Upper lobe of right lung (tissue), 1 donor: ENCODE measurements around the gene SIPA1L3. TPM values are rescaled to one million over a fixed set of nuclear protein-coding genes. Genes with fewer than 3 reads are reported as not detected.

ENCODE experiments used
- ATAC-seq: fragments of 200-7000 bp; cut with Tn5 transposase; one replicate; pipeline ENCODE4 v1.9.1; 2020; ENCODE audit warnings: mild to moderate bottlenecking, moderate library complexity
- DNase-seq: peaks from one replicate; pipeline ENCODE4 v3.0.0-alpha.2; 2020
- H3K27ac ChIP-seq: fragments of 200-600 bp; one replicate; pipeline ENCODE4 v1.8.0; 2022
- H3K27me3 ChIP-seq: fragments of 200-600 bp; one replicate; pipeline ENCODE4 v1.8.0; 2022; ENCODE audit warnings: mild to moderate bottlenecking
- H3K36me3 ChIP-seq: fragments of 200-600 bp; one replicate; pipeline ENCODE4 v1.8.0; 2022
- H3K4me1 ChIP-seq: fragments of 200-600 bp; one replicate; pipeline ENCODE4 v1.8.0; 2022
- H3K4me3 ChIP-seq: fragments of 200-600 bp; one replicate; pipeline ENCODE4 v1.8.0; 2022; ENCODE audit warnings: mild to moderate bottlenecking
- H3K9me3 ChIP-seq: fragments of 200-600 bp; one replicate; pipeline ENCODE4 v1.8.0; 2022
- CTCF ChIP-seq: fragments of 200-600 bp; IDR thresholded peaks from one replicate; pipeline ENCODE4 v1.8.0; 2022; ENCODE audit warnings: antibody characterized with exemption
- intact Hi-C: fragments of 100-400 bp; cut with DNase I; formaldehyde crosslinking; loops from one replicate; pipeline ENCODE4 v1.11.0; 2022
- total RNA-seq: library from RNA; stranded (reverse); fragmentation: NEBNext Ultra II Directional; extraction: Animal tissue kit (Norgen Biotek cat#: 25700); gene quantifications from one replicate; pipeline ENCODE4 v1.2.1, GENCODE V29; 2021
- donor health status: DM: no; HTN: yes; CAD: no; lungs with severe emphysema.

SIPA1L3 gene
- total RNA-seq, 1 donor from 2014 or later: 66.3 TPM

GRCh38 chr19:38173291-38174041 is 266.5 kb downstream of the SIPA1L3 start:
- H3K4me3 ChIP-seq: no peak overlapping the region
- no peaks in the 10 kb centered on the region for H3K27me3 ChIP-seq
- H3K36me3 ChIP-seq: peaks cover 8% of the 10 kb centered on the region
- no peaks in the 10 kb centered on the region for H3K9me3 ChIP-seq
- intact Hi-C loops: no loop called here
- DNase-seq (no peak), ATAC-seq (peak; percentile 45)
- TF ChIP-seq CTCF: no peak
- H3K4me1 ChIP-seq: no peaks in the 10 kb centered on the region
- no peak overlapping the region for H3K27ac ChIP-seq

- DNase-seq: no peak
- no peak for ATAC-seq
- no peak overlapping the region for H3K27ac ChIP-seq
- H3K9me3 ChIP-seq: peaks cover 9% of the 10 kb centered on the region
- H3K36me3 ChIP-seq: no peaks in the 10 kb centered on the region
- H3K4me1 ChIP-seq: no peaks in the 10 kb centered on the region
- no peaks in the 10 kb centered on the region for H3K27me3 ChIP-seq
- TF ChIP-seq CTCF: no peak
- intact Hi-C loops: no loop called here
- H3K4me3 ChIP-seq: no peak overlapping the region
Observed at GRCh38 chr19:38175422-38175821, 268.4 kb downstream of the SIPA1L3 start.

GRCh38 chr19:38180071-38180470 is 273.1 kb downstream of the SIPA1L3 start:
- Histone ChIP-seq H3K4me1 (no peaks in the 10 kb centered on the region), H3K9me3 (peaks cover 12% of the 10 kb centered on the region), H3K27ac (no peak overlapping the region), H3K4me3 (no peak overlapping the region), H3K27me3 (no peaks in the 10 kb centered on the region), H3K36me3 (peaks cover 5% of the 10 kb centered on the region)
- no peak for ATAC-seq
- no peak for DNase-seq
- no peak for TF ChIP-seq CTCF
- intact Hi-C loops: no loop called here

GRCh38 chr19:38182536-38183210 is 275.7 kb downstream of the SIPA1L3 start:
- H3K27ac ChIP-seq: no peak overlapping the region
- H3K4me3 ChIP-seq: no peak overlapping the region
- TF ChIP-seq CTCF: no peak
- ATAC-seq (peak; percentile 13), DNase-seq (no peak)
- no peaks in the 10 kb centered on the region for H3K4me1 ChIP-seq
- H3K36me3 ChIP-seq: peaks cover 5% of the 10 kb centered on the region
- H3K27me3 ChIP-seq: no peaks in the 10 kb centered on the region
- intact Hi-C loops: no loop called here
- H3K9me3 ChIP-seq: peaks cover 12% of the 10 kb centered on the region

- DNase-seq: no peak
- Histone ChIP-seq H3K36me3 (peaks cover 5% of the 10 kb centered on the region), H3K9me3 (peaks cover 12% of the 10 kb centered on the region), H3K27ac (no peak overlapping the region), H3K4me1 (no peaks in the 10 kb centered on the region), H3K27me3 (no peaks in the 10 kb centered on the region), H3K4me3 (peak overlapping the region; percentile 10)
- intact Hi-C loops: no loop called here
- ATAC-seq: peak; percentile 53
- TF ChIP-seq CTCF: no peak
Observed at GRCh38 chr19:38183251-38183897, 276.4 kb downstream of the SIPA1L3 start.
